ENCODE data around the gene PBX4.

DNA sequence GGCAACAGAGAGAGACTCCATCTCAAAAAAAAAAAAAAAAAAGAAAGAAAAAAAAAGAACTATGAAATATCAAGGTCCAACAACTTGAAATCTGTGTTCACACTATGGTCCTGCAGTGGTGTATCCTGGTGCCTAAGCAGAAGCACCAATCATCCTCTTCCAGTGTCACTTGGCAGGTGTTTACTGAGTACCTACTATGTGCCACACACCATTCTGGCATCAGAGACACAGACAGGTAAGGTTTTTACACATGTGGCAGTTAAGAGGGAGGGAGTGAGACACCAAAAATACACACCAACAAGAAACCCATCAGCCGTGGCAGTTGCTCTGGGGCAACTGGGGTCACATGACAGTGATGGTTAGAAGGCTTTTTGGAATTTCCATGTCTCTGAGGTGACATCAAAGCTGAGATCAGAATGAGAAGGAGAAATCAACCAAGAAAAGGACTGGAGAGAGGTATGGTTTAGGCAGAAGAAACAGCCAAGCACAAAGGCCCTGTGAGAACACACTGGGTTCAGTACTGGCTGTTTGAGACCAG, 17.6 kb downstream of the PBX4 start:
- TF ChIP-seq, protein P1, sequence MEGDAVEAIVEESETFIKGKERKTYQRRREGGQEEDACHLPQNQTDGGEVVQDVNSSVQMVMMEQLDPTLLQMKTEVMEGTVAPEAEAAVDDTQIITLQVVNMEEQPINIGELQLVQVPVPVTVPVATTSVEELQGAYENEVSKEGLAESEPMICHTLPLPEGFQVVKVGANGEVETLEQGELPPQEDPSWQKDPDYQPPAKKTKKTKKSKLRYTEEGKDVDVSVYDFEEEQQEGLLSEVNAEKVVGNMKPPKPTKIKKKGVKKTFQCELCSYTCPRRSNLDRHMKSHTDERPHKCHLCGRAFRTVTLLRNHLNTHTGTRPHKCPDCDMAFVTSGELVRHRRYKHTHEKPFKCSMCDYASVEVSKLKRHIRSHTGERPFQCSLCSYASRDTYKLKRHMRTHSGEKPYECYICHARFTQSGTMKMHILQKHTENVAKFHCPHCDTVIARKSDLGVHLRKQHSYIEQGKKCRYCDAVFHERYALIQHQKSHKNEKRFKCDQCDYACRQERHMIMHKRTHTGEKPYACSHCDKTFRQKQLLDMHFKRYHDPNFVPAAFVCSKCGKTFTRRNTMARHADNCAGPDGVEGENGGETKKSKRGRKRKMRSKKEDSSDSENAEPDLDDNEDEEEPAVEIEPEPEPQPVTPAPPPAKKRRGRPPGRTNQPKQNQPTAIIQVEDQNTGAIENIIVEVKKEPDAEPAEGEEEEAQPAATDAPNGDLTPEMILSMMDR (IDR thresholded peaks at IDR 0.05; ENCODE audit: poor library complexity): no peak
- no peak for TF ChIP-seq EZH2phosphoT487 (IDR thresholded peaks at IDR 0.05; ENCODE audit: low read depth, severe bottlenecking, unreplicated experiment)

Measured in hepatocyte (in vitro differentiated cells).